Activated CD8-positive, alpha-beta memory T cell treated with anti-CD3 and anti-CD28 coated beads, Interleukin-2, amount 10 ng/mL, durations not matched to agents 7 days and 5 days (primary cell): Measurements from ENCODE around the gene GTF2H4. TPM values are rescaled to one million over a fixed set of nuclear protein-coding genes. Genes with fewer than 3 reads are reported as not detected.
A peak's percentile ranks its signal among the peaks of the same experiment; 100 is the strongest.

Experiments used
- ATAC-seq: fragments of 150-1000 bp; cut with Tn5 transposase; one replicate; pipeline ENCODE4 v1.10.0; 2021; ENCODE audit warnings: moderate library complexity
- CTCF ChIA-PET: fragments of 350-600 bp; sonication (Branson Sonifier 250); formaldehyde crosslinking; loops from one replicate; lab custom pipeline; 2021; ENCODE audit warnings: antibody characterized with exemption; lab: Charles Lee
- DNase-seq: peaks from one replicate; pipeline ENCODE4 v3.0.0-alpha.2; 2020
- H3K27ac Mint-ChIP-seq: one replicate; pipeline ENCODE4 v1.8.0; 2021; ENCODE audit warnings: mild to moderate bottlenecking, mixed read lengths
- H3K27me3 Mint-ChIP-seq: one replicate; pipeline ENCODE4 v1.8.0; 2021; ENCODE audit warnings: mixed read lengths
- H3K36me3 Mint-ChIP-seq: one replicate; pipeline ENCODE4 v1.8.0; 2021; ENCODE audit warnings: mild to moderate bottlenecking, mixed read lengths
- H3K4me1 Mint-ChIP-seq: one replicate; pipeline ENCODE4 v1.8.0; 2021; ENCODE audit warnings: mixed read lengths
- H3K4me3 Mint-ChIP-seq: one replicate; pipeline ENCODE4 v1.8.0; 2021; ENCODE audit warnings: mild to moderate bottlenecking, moderate library complexity, mixed read lengths
- H3K9me3 Mint-ChIP-seq: one replicate; pipeline ENCODE4 v1.8.0; 2022; ENCODE audit warnings: low read depth, mixed read lengths
- total RNA-seq, 2 experiments: library from RNA; stranded (reverse); gene quantifications; one replicate each; pipeline ENCODE4 v1.2.3, GENCODE V29; 2021

The GTF2H4 gene
- total RNA-seq, 2 experiments from 2014 or later = 30.0 to 34.9 TPM

GRCh38 chr6:30876039-30876730, 31.8 kb upstream of the GTF2H4 start:
- Mint-ChIP-seq H3K9me3 (peaks cover 15% of the 10 kb centered on the region), H3K36me3 (peaks cover 7% of the 10 kb centered on the region), H3K27ac (no peak overlapping the region), H3K4me1 (peaks cover 18% of the 10 kb centered on the region), H3K27me3 (peaks cover under 1% of the 10 kb centered on the region), H3K4me3 (no peak overlapping the region)
- ATAC-seq (no peak), DNase-seq (no peak)
- CTCF ChIA-PET = interaction anchor here (0.9 to 11.2 kb wide), 7 partner anchors 41 to 206 kb away, joined by 3 to 191 read pairs (median 4); no protein-coding TSS in a partner anchor

DNA sequence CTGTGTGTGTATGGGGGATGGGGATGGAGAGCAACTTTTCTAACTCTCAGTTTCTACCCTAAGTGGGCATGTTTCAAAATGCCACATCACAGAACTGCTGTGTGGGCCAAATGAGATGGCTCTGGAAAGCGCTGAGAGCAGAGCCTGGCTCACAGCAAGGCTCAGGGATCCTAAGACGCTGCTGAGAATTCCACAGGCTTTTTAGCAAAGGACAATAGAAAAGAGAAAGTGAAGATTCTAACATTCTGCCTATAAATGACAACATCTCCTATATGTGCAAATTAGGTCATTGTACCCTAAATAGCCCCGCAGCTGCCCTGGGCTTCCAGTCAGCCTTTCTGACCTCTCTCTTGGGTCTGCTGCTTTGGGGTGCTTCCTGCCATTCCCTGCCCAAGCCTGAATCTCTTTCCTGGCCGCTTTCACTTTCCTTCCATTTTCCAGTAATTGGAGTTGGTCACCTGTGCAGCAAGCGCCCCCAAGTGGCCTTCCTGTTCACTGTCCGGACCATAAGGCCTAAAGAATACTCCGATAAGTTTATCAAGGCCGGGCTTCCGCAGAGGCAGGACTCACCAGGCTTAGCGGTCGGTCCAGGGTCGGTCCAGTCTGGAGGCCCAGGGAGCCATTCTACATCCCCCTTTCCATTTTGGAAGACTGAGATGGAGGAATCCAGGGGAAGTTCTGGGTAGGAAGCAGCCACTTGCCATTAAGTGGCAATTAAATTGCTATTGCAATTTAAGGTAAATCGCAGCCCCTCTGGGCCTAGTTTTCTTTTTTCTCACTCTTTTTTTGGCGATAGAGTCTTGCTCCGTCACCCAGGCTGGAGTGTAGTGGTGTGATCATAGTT, 30.4 kb upstream of the GTF2H4 start:
- CTCF ChIA-PET = interaction anchor here (0.7 to 11.2 kb wide), 16 partner anchors 9 to 209 kb away, joined by 3 to 191 read pairs (median 4); partner anchors contain the start of gene VARS2
- peak; percentile 96 for ATAC-seq
- H3K4me3 Mint-ChIP-seq = peak overlapping the region; percentile 66
- peaks cover 12% of the 10 kb centered on the region for H3K4me1 Mint-ChIP-seq
- H3K9me3 Mint-ChIP-seq = peaks cover 6% of the 10 kb centered on the region
- DNase-seq = peak; percentile 86
- H3K27ac Mint-ChIP-seq = peak overlapping the region; percentile 68
- no peaks in the 10 kb centered on the region for H3K36me3 Mint-ChIP-seq
- peaks cover 4% of the 10 kb centered on the region for H3K27me3 Mint-ChIP-seq

DNA sequence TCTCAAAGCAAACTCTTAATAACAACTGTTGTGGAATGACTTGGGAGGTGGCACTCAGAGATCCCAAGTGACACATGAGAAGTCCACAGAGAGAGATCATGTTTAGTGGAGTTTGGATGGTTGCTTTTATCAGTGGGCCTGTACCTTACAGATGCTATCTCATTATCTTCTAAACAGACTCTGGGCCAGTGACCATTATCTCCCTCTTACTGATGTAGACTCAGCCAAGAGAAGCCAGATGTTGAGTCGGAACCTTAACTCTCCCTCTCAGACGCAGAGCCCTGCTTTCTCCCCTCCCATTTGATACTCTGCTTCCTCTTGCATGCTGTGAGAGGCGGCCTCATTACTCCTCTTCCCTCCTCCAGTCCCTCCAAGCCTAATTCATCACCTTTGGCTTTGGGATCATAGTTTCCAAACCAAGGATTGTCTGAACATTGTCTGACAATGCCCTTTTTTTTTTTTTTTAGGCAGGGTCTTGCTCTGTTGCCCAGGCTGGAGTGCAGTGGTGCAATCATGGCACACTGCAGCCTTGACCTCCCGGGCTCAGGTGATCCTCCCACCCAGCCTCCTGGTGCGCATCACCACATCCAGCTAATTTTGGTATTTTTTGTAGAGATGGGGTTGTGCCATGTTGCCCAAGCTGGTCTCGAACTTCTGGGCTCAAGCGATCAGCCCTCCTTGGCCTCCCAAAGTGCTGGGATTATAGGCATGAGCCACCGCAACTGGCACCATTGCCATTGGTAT, 28.2 kb upstream of the GTF2H4 start:
- CTCF ChIA-PET = interaction anchor here (1.4 to 11.2 kb wide), 3 partner anchors 9 to 201 kb away, joined by 3 to 191 read pairs (median 5); no protein-coding TSS in a partner anchor
- Mint-ChIP-seq H3K9me3 (no peaks in the 10 kb centered on the region), H3K27me3 (peaks cover 14% of the 10 kb centered on the region), H3K36me3 (no peaks in the 10 kb centered on the region), H3K27ac (no peak overlapping the region), H3K4me3 (no peak overlapping the region), H3K4me1 (peaks cover 13% of the 10 kb centered on the region)
- ATAC-seq (no peak), DNase-seq (no peak)

GRCh38 chr6:30880698-30881252, 27.2 kb upstream of the GTF2H4 start:
- no peaks in the 10 kb centered on the region for H3K36me3 Mint-ChIP-seq
- no peaks in the 10 kb centered on the region for H3K9me3 Mint-ChIP-seq
- H3K4me3 Mint-ChIP-seq = no peak overlapping the region
- no peak for ATAC-seq
- H3K27me3 Mint-ChIP-seq = peaks cover 20% of the 10 kb centered on the region
- H3K27ac Mint-ChIP-seq = no peak overlapping the region
- peaks cover 20% of the 10 kb centered on the region for H3K4me1 Mint-ChIP-seq
- CTCF ChIA-PET = interaction anchor here (0.7 to 11.2 kb wide), 3 partner anchors 10 to 55 kb away, joined by 3 to 191 read pairs (median 3); partner anchors contain the start of gene VARS2
- no peak for DNase-seq

- Mint-ChIP-seq H3K27ac (no peak overlapping the region), H3K9me3 (no peaks in the 10 kb centered on the region), H3K4me1 (peaks cover 21% of the 10 kb centered on the region), H3K36me3 (no peaks in the 10 kb centered on the region), H3K4me3 (no peak overlapping the region), H3K27me3 (peaks cover 21% of the 10 kb centered on the region)
- DNase-seq (no peak), ATAC-seq (no peak)
- CTCF ChIA-PET = interaction anchor here (0.7 to 11.2 kb wide), 6 partner anchors 32 to 428 kb away, joined by 3 to 191 read pairs (median 4); partner anchors contain the start of gene VARS2
Measured at GRCh38 chr6:30881392-30882203, 26.4 kb upstream of the GTF2H4 start.

- CTCF ChIA-PET = interaction anchor here (1.0 to 11.2 kb wide), 5 partner anchors 56 to 429 kb away, joined by 3 to 191 read pairs (median 4); no protein-coding TSS in a partner anchor
- Mint-ChIP-seq H3K27me3 (peaks cover 21% of the 10 kb centered on the region), H3K4me3 (no peak overlapping the region), H3K27ac (no peak overlapping the region), H3K9me3 (no peaks in the 10 kb centered on the region), H3K36me3 (no peaks in the 10 kb centered on the region), H3K4me1 (peaks cover 17% of the 10 kb centered on the region)
- DNase-seq (no peak), ATAC-seq (no peak)
Measured at GRCh38 chr6:30882204-30882758, 25.7 kb upstream of the GTF2H4 start.

GRCh38 chr6:30882759-30883684, 25.0 kb upstream of the GTF2H4 start:
- H3K27ac Mint-ChIP-seq = no peak overlapping the region
- H3K36me3 Mint-ChIP-seq = no peaks in the 10 kb centered on the region
- no peaks in the 10 kb centered on the region for H3K9me3 Mint-ChIP-seq
- DNase-seq (no peak), ATAC-seq (no peak)
- peak overlapping the region; percentile 48 for H3K4me3 Mint-ChIP-seq
- H3K27me3 Mint-ChIP-seq = peaks cover 21% of the 10 kb centered on the region
- CTCF ChIA-PET = interaction anchor here (1.0 to 11.2 kb wide), 7 partner anchors 32 to 429 kb away, joined by 3 to 191 read pairs (median 6); partner anchors contain the start of gene VARS2
- H3K4me1 Mint-ChIP-seq = peaks cover 11% of the 10 kb centered on the region

GRCh38 chr6:30883685-30884520, 24.1 kb upstream of the GTF2H4 start, which contains the start of gene DDR1:
Gene DDR1 (plus strand): TSS chr6:30884519. CDS start chr6:30888730, 4,211 bp downstream.
- CTCF ChIA-PET = interaction anchor here (0.8 to 11.2 kb wide), 7 partner anchors 10 to 410 kb away, joined by 3 to 191 read pairs (median 6); partner anchors contain the start of gene VARS2
- Mint-ChIP-seq H3K27me3 (peaks cover 21% of the 10 kb centered on the region), H3K27ac (no peak within 1 kb of the TSS), H3K9me3 (no peaks in the 10 kb centered on the region), H3K36me3 (no peaks in the 10 kb centered on the region), H3K4me3 (peak within 1 kb of the TSS; percentile 66), H3K4me1 (peaks cover 11% of the 10 kb centered on the region)
- DNase-seq (peak; percentile 54), ATAC-seq (peak; percentile 85)

GRCh38 chr6:30884521-30885480, 23.2 kb upstream of the GTF2H4 start:
- peak overlapping the region; percentile 66 for H3K4me3 Mint-ChIP-seq
- peaks cover 11% of the 10 kb centered on the region for H3K4me1 Mint-ChIP-seq
- ATAC-seq = peak; percentile 64
- H3K36me3 Mint-ChIP-seq = no peaks in the 10 kb centered on the region
- CTCF ChIA-PET = interaction anchor here (0.8 to 11.2 kb wide), 6 partner anchors 10 to 411 kb away, joined by 3 to 191 read pairs (median 5); partner anchors contain the start of gene VARS2
- no peak overlapping the region for H3K27ac Mint-ChIP-seq
- peaks cover 21% of the 10 kb centered on the region for H3K27me3 Mint-ChIP-seq
- no peaks in the 10 kb centered on the region for H3K9me3 Mint-ChIP-seq
- DNase-seq = peak; percentile 49
